SK-N-SH (cell line): ENCODE results near the gene LGI4. TPM values are rescaled to one million over a fixed set of nuclear protein-coding genes. Genes with fewer than 3 reads are reported as not detected.

ENCODE experiments used
- CTCF ChIA-PET: fragments of 300-600, 350-600 bp; formaldehyde crosslinking; extraction: SDS; loops from one replicate; lab custom pipeline; 2021; lab: Yijun Ruan, JAX
- POLR2A ChIA-PET: fragments of 350-600 bp; sonication (Branson Sonifier 250); formaldehyde crosslinking; extraction: SDS; loops from one replicate; lab custom pipeline; 2020; ENCODE audit warnings: antibody characterized with exemption, inconsistent platforms; lab: Yijun Ruan, JAX
- DNase-seq: peaks from one replicate; pipeline ENCODE4 v3.0.0; 2012
- H2AFZ ChIP-seq: fragments of 200-600 bp; sonication (generic); 2 replicates; pipeline ENCODE4 v1.8.1; 2016; ENCODE audit warnings: antibody characterized with exemption, mild to moderate bottlenecking, low read depth
- H3F3A ChIP-seq: fragments of 200-600 bp; sonication (generic); replicated peaks from 2 replicates; pipeline ENCODE3; 2016; ENCODE audit warnings: antibody characterized with exemption, mild to moderate bottlenecking; ENCODE audit not compliant: insufficient read depth
- H3K27ac ChIP-seq, 2 experiments: fragments of 200-500 bp in 1 of 2; fragments of 200-600 bp in 1 of 2; sonication (Bioruptor generic) in 1 of 2; sonication (generic), shearing (Covaris generic) in 1 of 2; 2 replicates each; pipeline versions ENCODE4 v1.5.1 to v1.6.1; 2014 to 2016; ENCODE audit warnings: low read depth in 2 of 2, inconsistent platforms in 1 of 2, low read length in 1 of 2, mild to moderate bottlenecking in 1 of 2, mixed read lengths in 1 of 2
- H3K27me3 ChIP-seq: fragments of 200-600 bp; sonication (generic), shearing (Covaris generic); 2 replicates; pipeline ENCODE4 v1.6.1; 2016; ENCODE audit warnings: mixed run types; ENCODE audit not compliant: insufficient read depth
- H3K36me3 ChIP-seq, 2 experiments: fragments of 200-500 bp in 1 of 2; fragments of 200-600 bp in 1 of 2; sonication (Bioruptor generic) in 1 of 2; sonication (generic) in 1 of 2; replicated peaks in 1 of 2; 2 replicates each; pipeline versions ENCODE3 to v1.5.1; 2014 to 2016; ENCODE audit warnings: low read length in 1 of 2, mild to moderate bottlenecking in 1 of 2; ENCODE audit not compliant: insufficient read depth in 2 of 2, control insufficient read depth in 1 of 2
- H3K4me1 ChIP-seq, 2 experiments: fragments of 200-500 bp in 1 of 2; fragments of 200-600 bp in 1 of 2; sonication (Bioruptor generic) in 1 of 2; sonication (generic), shearing (Covaris generic) in 1 of 2; 2 replicates each; pipeline versions ENCODE4 v1.5.1 to v1.6.1; 2014 to 2016; ENCODE audit warnings: low read depth in 1 of 2, low read length in 1 of 2, mixed run types in 1 of 2; ENCODE audit not compliant: insufficient read depth in 2 of 2, control insufficient read depth in 1 of 2
- H3K4me2 ChIP-seq: fragments of 200-600 bp; sonication (generic), shearing (Covaris generic); 2 replicates; pipeline ENCODE4 v1.6.1; 2017; ENCODE audit warnings: mixed run types
- H3K4me3 ChIP-seq, 2 experiments: fragments of 200-500 bp in 1 of 2; fragments of 200-600 bp in 1 of 2; sonication (Bioruptor generic) in 1 of 2; sonication (generic), shearing (Covaris generic) in 1 of 2; 2 replicates each; pipeline versions ENCODE4 v1.5.1 to v1.8.1; 2014 to 2016; ENCODE audit warnings: low read depth in 2 of 2, inconsistent platforms in 1 of 2, low read length in 1 of 2, mild to moderate bottlenecking in 1 of 2, mixed read lengths in 1 of 2, moderate library complexity in 1 of 2
- H3K79me2 ChIP-seq: fragments of 200-600 bp; sonication (generic); 2 replicates; pipeline ENCODE4 v1.8.1; 2017; ENCODE audit warnings: mild to moderate bottlenecking; ENCODE audit not compliant: insufficient read depth
- H3K9ac ChIP-seq: fragments of 200-600 bp; sonication (generic); 2 replicates; pipeline ENCODE4 v1.6.1; 2017; ENCODE audit warnings: mixed run types
- H3K9me2 ChIP-seq: fragments of 200-600 bp; sonication (generic); 2 replicates; pipeline ENCODE4 v1.6.1; 2017; ENCODE audit warnings: mixed run types
- H3K9me3 ChIP-seq: fragments of 200-600 bp; sonication (generic); 2 replicates; pipeline ENCODE4 v1.6.1; 2017; ENCODE audit warnings: mixed run types, mild to moderate bottlenecking, moderate library complexity
- H4K20me1 ChIP-seq: fragments of 200-600 bp; sonication (generic); 2 replicates; pipeline ENCODE4 v1.6.1; 2017; ENCODE audit warnings: mild to moderate bottlenecking, mixed run types; ENCODE audit not compliant: insufficient read depth
- CHD2 ChIP-seq: fragments of 150-350 bp; IDR thresholded peaks from 2 replicates; pipeline ENCODE4 v1.6.1; 2018; ENCODE audit warnings: low read length; ENCODE audit not compliant: partially characterized antibody
- ELF1 ChIP-seq: IDR thresholded peaks from 2 replicates; pipeline ENCODE4 v1.4.0; 2012
- EZH2phosphoT487 ChIP-seq: fragments of 200-600 bp; sonication (generic); IDR thresholded peaks from 2 replicates; pipeline ENCODE4 v1.6.1; 2017; ENCODE audit warnings: low read depth, mixed run types, mild to moderate bottlenecking, antibody characterized with exemption, moderate library complexity, borderline replicate concordance
- FOXJ3 ChIP-seq: sonication (generic); formaldehyde crosslinking; IDR thresholded peaks from 2 replicates; pipeline ENCODE4 v1.5.1; 2020; ENCODE audit warnings: mild to moderate bottlenecking, missing genetic modification reagents
- GATA2 ChIP-seq: sonication (generic); formaldehyde crosslinking; IDR thresholded peaks from 2 replicates; pipeline ENCODE4 v1.5.0; 2020; ENCODE audit warnings: mild to moderate bottlenecking, missing genetic modification reagents
- JUND ChIP-seq: IDR thresholded peaks from 2 replicates; pipeline ENCODE4 v1.4.0; 2012
- MXI1 ChIP-seq: IDR thresholded peaks from 2 replicates; pipeline ENCODE4 v1.6.1; 2012; ENCODE audit warnings: mild to moderate bottlenecking, low read depth, low read length, improper control_type of control experiment
- NRF1 ChIP-seq: IDR thresholded peaks from 2 replicates; pipeline ENCODE4 v1.6.1; 2012; ENCODE audit warnings: low read depth, mild to moderate bottlenecking, low read length
- POLR2AphosphoS5 ChIP-seq: IDR thresholded peaks from 2 replicates; pipeline ENCODE4 v1.6.1; 2012; ENCODE audit warnings: low read depth, low read length
- RFX5 ChIP-seq: IDR thresholded peaks from 2 replicates; pipeline ENCODE4 v1.6.1; 2012; ENCODE audit warnings: mild to moderate bottlenecking, improper control_type of control experiment, low read length
- RXRA ChIP-seq: IDR thresholded peaks from 2 replicates; pipeline ENCODE4 v1.4.0; 2012; ENCODE audit warnings: low read depth, mild to moderate bottlenecking, borderline replicate concordance
- TAF1 ChIP-seq: IDR thresholded peaks from 2 replicates; pipeline ENCODE4 v1.6.1; 2012; ENCODE audit warnings: low read depth, mild to moderate bottlenecking, low read length, moderate library complexity, borderline replicate concordance
- TCF12 ChIP-seq: IDR thresholded peaks from 2 replicates; pipeline ENCODE4 v1.4.0; 2012
- TEAD4 ChIP-seq: IDR thresholded peaks from 2 replicates; pipeline ENCODE4 v1.4.0; 2012; ENCODE audit warnings: mild to moderate bottlenecking, borderline replicate concordance; ENCODE audit not compliant: insufficient read depth
- YY1 ChIP-seq: IDR thresholded peaks from 2 replicates; pipeline ENCODE4 v1.4.0; 2012; ENCODE audit warnings: low read depth, mild to moderate bottlenecking
- WGBS: methylation state at CpG from one replicate; pipeline ENCODE4 v1.1.6; 2017; ENCODE audit warnings: low lambda C conversion rate; 5-methylcytosine and 5-hydroxymethylcytosine counted together
- polyA plus RNA-seq, 3 experiments: library from polyadenylated mRNA; depleted of rRNA; stranded (reverse); fragments of >200 nt; gene quantifications; 2 replicates each; pipeline ENCODE4 v1.2.3, GENCODE V29; 2012
- TF ChIP-seq, protein P1 (sequence below): IDR thresholded peaks from 2 replicates; pipeline ENCODE4 v1.4.0; 2012; ENCODE audit warnings: low read depth
- TF ChIP-seq, protein P2 (sequence below): IDR thresholded peaks from 2 replicates; pipeline ENCODE4 v1.4.0; 2012; ENCODE audit warnings: low read depth, borderline replicate concordance

The LGI4 gene
- polyA plus RNA-seq, 1 of the 3 experiments (the other 2 are of a cell fraction): 0.05 TPM

GRCh38 chr19:35144600-35145436, 10.0 kb upstream of the LGI4 start:
- WGBS: 10% methylated on average over 11 of the region's 15 CpGs
- no peak overlapping the region for H3K4me3 ChIP-seq
- peaks cover 6% of the 10 kb centered on the region for H3F3A ChIP-seq
- POLR2A ChIA-PET: interaction anchor here (1.6 kb wide), 1 partner anchor 120 kb away, joined by 3 read pairs; no protein-coding TSS in a partner anchor
- H3K36me3 ChIP-seq: no peaks in the 10 kb centered on the region
- no peaks in the 10 kb centered on the region for H3K9me2 ChIP-seq
- no peak overlapping the region for H3K9ac ChIP-seq
- no peaks in the 10 kb centered on the region for H3K9me3 ChIP-seq
- no peaks in the 10 kb centered on the region for H4K20me1 ChIP-seq
- no peak for TF ChIP-seq EZH2phosphoT487
- TF ChIP-seq RFX5: no peak
- TF ChIP-seq FOXJ3 (CRISPR knock-in tag): no peak
- TF ChIP-seq, protein P1, sequence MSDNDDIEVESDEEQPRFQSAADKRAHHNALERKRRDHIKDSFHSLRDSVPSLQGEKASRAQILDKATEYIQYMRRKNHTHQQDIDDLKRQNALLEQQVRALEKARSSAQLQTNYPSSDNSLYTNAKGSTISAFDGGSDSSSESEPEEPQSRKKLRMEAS: no peak
- no peak for TF ChIP-seq TEAD4
- TF ChIP-seq MXI1: no peak
- TF ChIP-seq POLR2AphosphoS5: no peak
- TF ChIP-seq NRF1: no peak
- TF ChIP-seq CHD2: no peak
- TF ChIP-seq ELF1: no peak
- no peak for TF ChIP-seq YY1
- TF ChIP-seq TAF1: no peak
- no peak for TF ChIP-seq RXRA
- no peak for TF ChIP-seq JUND
- TF ChIP-seq, protein P2, sequence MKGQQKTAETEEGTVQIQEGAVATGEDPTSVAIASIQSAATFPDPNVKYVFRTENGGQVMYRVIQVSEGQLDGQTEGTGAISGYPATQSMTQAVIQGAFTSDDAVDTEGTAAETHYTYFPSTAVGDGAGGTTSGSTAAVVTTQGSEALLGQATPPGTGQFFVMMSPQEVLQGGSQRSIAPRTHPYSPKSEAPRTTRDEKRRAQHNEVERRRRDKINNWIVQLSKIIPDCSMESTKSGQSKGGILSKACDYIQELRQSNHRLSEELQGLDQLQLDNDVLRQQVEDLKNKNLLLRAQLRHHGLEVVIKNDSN: no peak
- TF ChIP-seq, all 33 proteins: peak for 0
- CTCF ChIA-PET: interaction anchor here (0.7 to 5.1 kb wide), 4 partner anchors 8 to 125 kb away, joined by 3 to 59 read pairs (median 6); partner anchors contain the start of gene FXYD5
- no peak overlapping the region for H2AFZ ChIP-seq
- DNase-seq: no peak
- H3K27ac ChIP-seq: no peak overlapping the region
- no peak overlapping the region for H3K4me2 ChIP-seq
- H3K27me3 ChIP-seq: peaks cover 27% of the 10 kb centered on the region; the same call in 1 of the 2 replicates
- no peaks in the 10 kb centered on the region for H3K79me2 ChIP-seq
- peaks cover 0 to 25% of the 10 kb centered on the region in 2 experiments; a peak in 2 of 4 replicates for H3K4me1 ChIP-seq

DNA sequence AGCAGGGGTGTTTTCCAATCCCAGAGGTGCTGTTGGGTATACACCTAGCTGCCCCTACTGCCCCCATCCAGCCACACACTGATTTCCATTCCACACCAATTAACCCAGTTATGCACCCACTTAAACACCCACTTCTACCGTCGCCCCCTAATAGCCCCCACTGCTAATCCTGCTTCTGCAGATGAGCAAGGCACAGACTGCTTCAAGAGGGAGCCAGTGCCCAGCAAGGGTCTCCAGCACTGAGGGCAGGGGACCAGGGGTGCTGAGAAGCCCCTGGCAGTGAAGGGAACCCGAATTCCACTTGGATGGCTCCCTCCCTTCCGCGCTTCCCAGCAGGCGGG, 9.4 kb upstream of the LGI4 start:
- Histone ChIP-seq H3F3A (peaks cover 6% of the 10 kb centered on the region), H3K4me1 (peaks cover 0 to 25% of the 10 kb centered on the region in 2 experiments; a peak in 2 of 4 replicates)
- POLR2A ChIA-PET: interaction anchor here (0.8 to 1.6 kb wide), 2 partner anchors 88 to 120 kb away, joined by 3 read pairs; no protein-coding TSS in a partner anchor
- TF ChIP-seq CHD2: no peak
- TF ChIP-seq TCF12: no peak
- no peak for TF ChIP-seq GATA2
- TF ChIP-seq, protein P2: no peak
- TF ChIP-seq, all 33 proteins: peak for 0
- WGBS: 9% methylated on average over 3 of the region's 6 CpGs
- no peaks in the 10 kb centered on the region for H3K9me2 ChIP-seq
- peaks cover 27% of the 10 kb centered on the region; the same call in 1 of the 2 replicates for H3K27me3 ChIP-seq
- DNase-seq: no peak
- H3K4me3 ChIP-seq: no peak overlapping the region
- no peaks in the 10 kb centered on the region for H3K79me2 ChIP-seq
- H4K20me1 ChIP-seq: no peaks in the 10 kb centered on the region
- H3K9me3 ChIP-seq: no peaks in the 10 kb centered on the region
- no peak overlapping the region for H3K27ac ChIP-seq
- no peak overlapping the region for H3K9ac ChIP-seq
- H3K4me2 ChIP-seq: no peak overlapping the region
- no peak overlapping the region for H2AFZ ChIP-seq
- H3K36me3 ChIP-seq: no peaks in the 10 kb centered on the region
- CTCF ChIA-PET: interaction anchor here (0.7 to 5.1 kb wide), 6 partner anchors 8 to 126 kb away, joined by 3 to 59 read pairs (median 6); partner anchors contain the start of gene FXYD5
